Activated CD8-positive, alpha-beta memory T cell treated with anti-CD3 and anti-CD28 coated beads for 24 hours (primary cell): ENCODE results near the gene ANKRD11.

Experiments
- DNase-seq: peaks from one replicate; pipeline ENCODE4 v3.0.0-alpha.2; 2020

Gene ANKRD11

DNA sequence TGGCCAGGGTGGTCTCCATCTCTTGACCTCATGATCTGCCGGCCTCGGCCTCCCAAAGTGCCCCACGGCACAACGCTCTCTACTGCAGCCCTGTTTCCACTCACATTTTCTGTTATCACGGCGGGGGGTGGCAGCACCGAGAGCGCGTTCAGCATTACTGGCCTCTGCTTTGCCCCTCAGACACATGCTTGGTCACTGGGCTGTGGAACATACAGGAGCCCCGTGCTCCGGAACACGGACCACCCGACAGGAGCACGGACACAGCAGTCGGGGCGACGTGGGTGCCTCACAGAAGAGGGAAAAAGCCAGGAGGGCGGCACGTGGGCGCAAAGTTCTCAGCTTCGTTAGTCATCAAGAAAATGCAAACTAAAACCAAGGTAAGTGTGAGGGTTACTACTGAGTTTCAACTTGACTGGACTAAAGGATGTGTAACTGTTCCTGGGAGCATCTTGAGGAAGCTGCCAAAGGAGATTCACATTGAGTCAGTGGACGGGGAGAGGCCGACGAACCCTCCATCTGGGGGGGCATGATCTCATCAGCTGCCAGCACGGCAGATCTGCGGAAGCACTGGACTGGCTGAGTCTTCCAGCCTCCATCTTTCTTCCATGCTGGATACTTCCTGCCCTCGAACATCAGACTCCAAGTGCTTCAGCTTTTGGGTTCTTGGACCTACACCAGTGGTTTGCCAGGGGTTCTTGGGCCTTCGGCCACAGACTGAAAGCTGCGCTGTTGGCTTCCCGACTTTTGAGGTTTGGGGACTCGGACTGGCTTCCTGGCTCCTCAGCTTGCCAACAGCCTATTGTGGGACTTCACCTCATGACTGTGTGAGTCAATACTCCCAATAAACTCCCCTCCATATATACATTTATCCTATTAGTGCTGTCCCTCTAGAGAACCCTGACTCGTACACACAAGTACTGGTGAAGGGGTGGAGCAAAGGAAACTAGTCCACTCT lies 166.0 kb downstream of the ANKRD11 start:
- DNase-seq = peak; percentile 80

- no peak for DNase-seq
Measured at GRCh38 chr16:89323120-89323960, 167.0 kb downstream of the ANKRD11 start.

GRCh38 chr16:89322321-89323119 lies 167.8 kb downstream of the ANKRD11 start:
- no peak for DNase-seq

DNA sequence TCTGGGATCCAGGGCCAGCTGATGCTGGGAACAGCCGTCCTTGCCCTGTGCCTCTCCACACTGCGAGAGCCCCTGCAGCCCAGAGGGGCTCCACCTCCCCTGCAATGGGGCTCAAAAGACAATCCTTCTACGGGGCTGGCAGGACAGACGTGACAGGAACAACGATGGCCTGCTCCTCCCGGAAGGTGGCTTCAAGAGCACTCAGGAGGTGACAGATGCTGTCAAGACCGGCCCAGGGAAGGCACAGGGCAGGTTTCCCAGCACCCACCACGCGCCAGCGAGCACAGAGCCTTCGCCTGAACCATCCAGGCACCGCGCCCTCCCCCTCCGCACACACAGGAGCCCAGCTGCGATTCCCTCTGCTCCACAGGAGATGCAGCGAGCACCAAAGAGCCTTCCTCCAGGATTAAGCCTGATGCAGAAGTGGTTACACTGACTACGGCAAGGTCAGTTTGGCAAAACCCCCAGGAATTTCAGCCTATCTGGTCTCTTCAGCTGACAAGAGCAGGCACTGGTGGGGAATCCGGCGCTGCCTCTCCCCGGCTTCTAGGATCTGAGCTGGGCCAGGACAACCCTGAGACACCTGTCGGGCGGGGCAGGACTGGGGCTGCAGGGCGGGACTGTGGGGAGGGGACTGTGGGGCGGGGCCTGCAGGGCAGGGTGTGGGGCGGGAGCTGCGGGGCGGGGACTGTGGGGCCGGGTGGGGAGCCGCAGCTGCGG lies 169.4 kb downstream of the ANKRD11 start:
- DNase-seq = no peak

DNA sequence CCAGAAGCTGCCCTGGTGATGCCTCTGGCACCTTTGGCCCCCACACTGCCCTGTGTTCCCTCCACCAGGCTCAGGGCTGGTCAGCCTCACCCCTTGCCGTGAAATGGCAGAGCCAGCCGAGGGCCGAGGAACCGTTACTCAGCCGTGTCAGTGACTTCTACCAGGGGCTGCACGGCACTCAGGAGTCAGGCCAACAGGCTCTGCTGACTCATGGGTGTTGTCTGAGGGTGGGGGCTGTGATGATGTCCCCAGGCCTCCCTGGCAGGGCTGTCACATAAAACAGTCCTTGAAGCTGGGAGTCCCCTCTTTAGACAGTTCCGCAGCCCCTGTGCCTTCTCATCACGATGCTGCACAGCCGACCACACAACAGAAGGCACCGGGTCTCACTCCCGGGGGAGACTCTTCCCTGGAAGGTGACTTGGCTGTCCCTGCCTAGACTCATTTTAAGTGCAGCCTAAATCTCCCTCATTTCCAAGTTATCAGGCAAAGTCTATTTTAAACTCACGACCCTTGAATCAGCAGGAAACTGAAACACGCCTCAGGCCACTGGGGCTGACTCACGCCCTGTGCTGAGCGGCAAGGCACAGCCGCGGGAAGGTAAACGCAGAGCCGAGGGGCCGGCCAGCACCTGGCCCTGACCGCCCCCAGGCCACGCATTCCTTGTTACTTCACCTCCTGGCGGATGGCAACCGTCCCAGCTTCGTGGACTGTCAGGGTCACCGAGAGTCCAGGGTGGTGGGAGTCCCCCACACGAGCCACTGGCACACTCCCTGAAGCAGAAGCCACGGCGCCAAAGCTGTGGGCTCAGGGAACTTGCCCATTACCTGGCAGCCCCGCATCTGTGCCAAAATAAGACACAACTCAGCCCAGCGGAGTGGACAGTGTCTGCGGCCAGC lies 170.2 kb downstream of the ANKRD11 start:
- peak; percentile 78 for DNase-seq

- no peak for DNase-seq
Measured at GRCh38 chr16:89319631-89319885, 170.8 kb downstream of the ANKRD11 start.

GRCh38 chr16:89318871-89319630 lies 171.3 kb downstream of the ANKRD11 start:
- DNase-seq = no peak

GRCh38 chr16:89318430-89318758 lies 172.0 kb downstream of the ANKRD11 start:
- no peak for DNase-seq

DNA sequence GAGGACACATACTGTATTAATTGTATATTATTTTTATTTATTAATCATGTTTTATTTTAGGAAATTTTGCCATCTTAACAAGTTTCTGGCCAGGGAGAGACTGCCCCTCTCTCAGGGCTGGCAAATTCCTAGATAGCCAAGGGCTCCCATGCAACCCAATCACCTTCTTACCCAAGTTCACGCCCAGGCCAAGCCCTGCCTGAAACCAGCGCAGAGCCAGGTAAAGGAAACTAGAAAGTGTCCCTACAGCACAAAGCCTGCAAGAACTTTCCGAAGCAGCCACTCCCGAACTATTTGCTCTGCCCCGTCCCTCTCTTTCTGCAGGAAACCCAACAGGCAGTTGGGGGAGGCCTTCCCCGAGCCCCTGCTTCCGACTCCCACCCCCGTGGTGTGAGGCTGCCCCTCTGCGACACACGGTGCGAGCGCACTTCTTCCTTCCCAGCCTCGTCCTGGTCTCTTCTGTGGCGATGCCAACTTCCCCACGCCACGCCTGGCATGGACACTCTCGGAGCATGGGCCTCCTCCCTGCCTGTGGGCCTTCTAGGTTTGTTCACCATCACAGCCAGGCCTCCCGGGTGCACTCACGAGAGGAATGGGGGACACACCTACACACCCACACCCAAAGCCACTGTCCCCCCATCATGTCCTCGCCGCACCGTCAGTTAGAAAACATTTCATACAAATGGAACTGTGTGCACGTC lies 172.5 kb downstream of the ANKRD11 start:
- DNase-seq = no peak

- no peak for DNase-seq
Measured at GRCh38 chr16:89317101-89317671, 173.2 kb downstream of the ANKRD11 start.

- no peak for DNase-seq
Measured at GRCh38 chr16:89316701-89317100, 173.7 kb downstream of the ANKRD11 start.

GRCh38 chr16:89315791-89316581 lies 174.4 kb downstream of the ANKRD11 start:
- DNase-seq = peak; percentile 85

DNA sequence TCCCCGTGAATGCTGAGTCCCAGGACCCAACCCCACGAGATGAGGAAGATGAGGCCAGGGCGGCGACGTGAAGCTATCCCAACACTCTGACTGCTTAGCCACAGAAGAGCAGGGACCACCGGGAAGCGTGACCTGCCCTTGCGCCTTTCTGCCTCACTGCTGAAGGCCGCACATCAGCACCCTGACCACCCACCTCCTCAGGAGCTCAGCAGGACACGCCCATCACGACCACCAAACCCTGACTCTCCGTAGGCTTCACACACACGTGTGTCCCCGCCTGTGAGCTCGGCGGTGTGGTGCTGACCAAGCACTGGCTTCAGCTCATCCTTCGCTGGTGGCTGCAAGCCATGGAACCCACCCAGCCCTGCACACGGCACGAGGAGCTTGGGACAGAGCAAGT lies 175.1 kb downstream of the ANKRD11 start:
- no peak for DNase-seq

DNA sequence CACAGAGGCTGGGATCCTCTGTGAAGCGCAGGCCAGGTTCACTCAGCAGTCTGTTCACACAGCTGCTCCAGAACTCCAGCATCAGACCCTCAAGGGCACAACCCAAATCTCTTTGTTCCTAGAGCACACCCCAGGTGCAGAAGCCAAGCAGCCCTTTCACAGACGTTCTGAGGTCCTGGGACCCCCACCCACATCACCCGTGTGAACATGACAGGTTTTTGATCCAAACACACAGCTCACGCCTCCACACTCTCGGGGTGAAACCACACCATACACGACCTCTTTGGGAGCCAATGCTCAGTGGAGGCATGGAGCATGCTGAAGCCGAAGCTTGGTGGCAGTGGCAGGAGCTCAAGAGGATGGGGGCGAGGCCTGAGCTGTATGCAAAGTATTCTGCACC lies 175.5 kb downstream of the ANKRD11 start:
- DNase-seq = no peak

- peak; percentile 74 for DNase-seq
Measured at GRCh38 chr16:89314357-89314756, 176.0 kb downstream of the ANKRD11 start.

- no peak for DNase-seq
Measured at GRCh38 chr16:89313583-89313982, 176.8 kb downstream of the ANKRD11 start.

GRCh38 chr16:89312598-89313299 lies 177.6 kb downstream of the ANKRD11 start:
- no peak for DNase-seq

- DNase-seq = no peak
Measured at GRCh38 chr16:89312194-89312593, 178.2 kb downstream of the ANKRD11 start.
